NB4 (cell line): ENCODE measurements around the gene PNMA8B.

Experiments
- DNase-seq: peaks from one replicate; pipeline ENCODE4 v3.0.0; 2010; ENCODE audit warnings: low read depth
- H3K4me3 ChIP-seq: one replicate; pipeline ENCODE4 v1.5.1; 2011; ENCODE audit warnings: mild to moderate bottlenecking, low read depth, low read length, moderate library complexity
- CTCF ChIP-seq: IDR thresholded peaks from one replicate; pipeline ENCODE4 v1.5.1; 2012; ENCODE audit warnings: low read depth, low read length
- MAX ChIP-seq: IDR thresholded peaks from 2 replicates; pipeline ENCODE4 v1.6.1; 2011; ENCODE audit warnings: low read depth, low read length
- MYC ChIP-seq: IDR thresholded peaks from 2 replicates; pipeline ENCODE4 v1.6.1; 2011; ENCODE audit warnings: low read depth, low read length
- POLR2A ChIP-seq: IDR thresholded peaks from 2 replicates; pipeline ENCODE4 v1.6.1; 2011; ENCODE audit warnings: mild to moderate bottlenecking; ENCODE audit not compliant: insufficient read length; ENCODE audit errors: extremely low read depth

The PNMA8B gene

GRCh38 chr19:46514589-46515289 lies 19.1 kb upstream of the PNMA8B start:
- peak; percentile 30 for DNase-seq
- peak; percentile 8 for TF ChIP-seq CTCF
- TF ChIP-seq MYC: no peak

GRCh38 chr19:46513461-46514236 lies 18.0 kb upstream of the PNMA8B start:
- TF ChIP-seq POLR2A (no peak), CTCF (peak; percentile 99), MAX (peak; percentile 90), MYC (peak; percentile 88)
- peak; percentile 91 for DNase-seq
- H3K4me3 ChIP-seq: no peak overlapping the region

More at GRCh38 chr19:46514589-46515289, 19.1 kb upstream of the PNMA8B start:
- H3K4me3 ChIP-seq: no peak overlapping the region

GRCh38 chr19:46511237-46511636 lies 15.6 kb upstream of the PNMA8B start:
- no peak for DNase-seq
- H3K4me3 ChIP-seq: no peak overlapping the region
- TF ChIP-seq MAX: no peak
- TF ChIP-seq MYC: no peak
- TF ChIP-seq CTCF: no peak
- no peak for TF ChIP-seq POLR2A

GRCh38 chr19:46508206-46508605 lies 12.5 kb upstream of the PNMA8B start:
- no peak for DNase-seq
- no peak overlapping the region for H3K4me3 ChIP-seq
- TF ChIP-seq CTCF: no peak
- TF ChIP-seq POLR2A: no peak
- TF ChIP-seq MYC: no peak
- TF ChIP-seq MAX: no peak

- no peak for DNase-seq
- H3K4me3 ChIP-seq: no peak overlapping the region
- TF ChIP-seq POLR2A: no peak
- TF ChIP-seq MYC: no peak
- no peak for TF ChIP-seq MAX
- TF ChIP-seq CTCF: no peak
Observed at GRCh38 chr19:46503848-46504453, 8.3 kb upstream of the PNMA8B start.
